IPS-15b (cell line): ENCODE data around the gene FGGY.

Experiments
- H3K27me3 ChIP-seq: one replicate; pipeline ENCODE4 v1.6.1; 2013; ENCODE audit warnings: low read length; ENCODE audit not compliant: control insufficient read depth, insufficient read depth
- H3K36me3 ChIP-seq: one replicate; pipeline ENCODE4 v1.6.1; 2013; ENCODE audit warnings: low read length; ENCODE audit not compliant: control insufficient read depth, insufficient read depth
- H3K4me1 ChIP-seq: one replicate; pipeline ENCODE4 v1.6.1; 2013; ENCODE audit warnings: mild to moderate bottlenecking, low read length; ENCODE audit not compliant: control insufficient read depth, insufficient read depth
- H3K4me3 ChIP-seq: one replicate; pipeline ENCODE4 v1.5.1; 2013; ENCODE audit warnings: low read depth, low read length
- H3K9ac ChIP-seq: one replicate; pipeline ENCODE4 v1.6.1; 2013; ENCODE audit warnings: low read depth, mild to moderate bottlenecking, low read length
- H3K9me3 ChIP-seq: one replicate; pipeline ENCODE4 v1.6.1; 2013; ENCODE audit warnings: mild to moderate bottlenecking, low read length; ENCODE audit not compliant: control insufficient read depth, insufficient read depth

Gene FGGY

GRCh38 chr1:59474496-59474895 is 177.6 kb downstream of the FGGY start:
- Histone ChIP-seq H3K4me3 (no peak overlapping the region), H3K9me3 (no peaks in the 10 kb centered on the region), H3K4me1 (no peaks in the 10 kb centered on the region), H3K9ac (no peak overlapping the region), H3K27me3 (no peaks in the 10 kb centered on the region), H3K36me3 (no peaks in the 10 kb centered on the region)

GRCh38 chr1:59475737-59476136 is 178.8 kb downstream of the FGGY start:
- H3K9ac ChIP-seq: no peak overlapping the region

GRCh38 chr1:59477286-59477685 is 180.4 kb downstream of the FGGY start:
- no peak overlapping the region for H3K4me3 ChIP-seq
- no peak overlapping the region for H3K9ac ChIP-seq
- H3K27me3 ChIP-seq: no peaks in the 10 kb centered on the region
- no peaks in the 10 kb centered on the region for H3K9me3 ChIP-seq
- no peaks in the 10 kb centered on the region for H3K4me1 ChIP-seq
- no peaks in the 10 kb centered on the region for H3K36me3 ChIP-seq

More at GRCh38 chr1:59475737-59476136, 178.8 kb downstream of the FGGY start:
- Histone ChIP-seq H3K9me3 (no peaks in the 10 kb centered on the region), H3K36me3 (no peaks in the 10 kb centered on the region), H3K4me3 (no peak overlapping the region), H3K4me1 (no peaks in the 10 kb centered on the region), H3K27me3 (no peaks in the 10 kb centered on the region)

- H3K9me3 ChIP-seq: no peaks in the 10 kb centered on the region
- H3K36me3 ChIP-seq: no peaks in the 10 kb centered on the region
- no peaks in the 10 kb centered on the region for H3K27me3 ChIP-seq
- H3K4me1 ChIP-seq: no peaks in the 10 kb centered on the region
- H3K9ac ChIP-seq: no peak overlapping the region
- H3K4me3 ChIP-seq: no peak overlapping the region
Observed at GRCh38 chr1:59477867-59478266, 181.0 kb downstream of the FGGY start.

GRCh38 chr1:59478822-59479221 is 181.9 kb downstream of the FGGY start:
- H3K9me3 ChIP-seq: no peaks in the 10 kb centered on the region
- H3K27me3 ChIP-seq: no peaks in the 10 kb centered on the region
- no peaks in the 10 kb centered on the region for H3K36me3 ChIP-seq
- H3K9ac ChIP-seq: no peak overlapping the region
- no peak overlapping the region for H3K4me3 ChIP-seq
- H3K4me1 ChIP-seq: no peaks in the 10 kb centered on the region

GRCh38 chr1:59480188-59480888 is 183.4 kb downstream of the FGGY start:
- Histone ChIP-seq H3K9ac (no peak overlapping the region), H3K4me3 (no peak overlapping the region), H3K27me3 (no peaks in the 10 kb centered on the region)

GRCh38 chr1:59481881-59482505 is 185.1 kb downstream of the FGGY start:
- no peaks in the 10 kb centered on the region for H3K9me3 ChIP-seq
- no peak overlapping the region for H3K4me3 ChIP-seq
- H3K4me1 ChIP-seq: no peaks in the 10 kb centered on the region
- H3K36me3 ChIP-seq: no peaks in the 10 kb centered on the region
- no peak overlapping the region for H3K9ac ChIP-seq
- H3K27me3 ChIP-seq: no peaks in the 10 kb centered on the region

More at GRCh38 chr1:59480188-59480888, 183.4 kb downstream of the FGGY start:
- no peaks in the 10 kb centered on the region for H3K36me3 ChIP-seq
- H3K4me1 ChIP-seq: no peaks in the 10 kb centered on the region
- no peaks in the 10 kb centered on the region for H3K9me3 ChIP-seq

GRCh38 chr1:59482986-59483385 is 186.1 kb downstream of the FGGY start:
- H3K4me3 ChIP-seq: no peak overlapping the region
- no peaks in the 10 kb centered on the region for H3K36me3 ChIP-seq
- H3K9me3 ChIP-seq: no peaks in the 10 kb centered on the region
- no peak overlapping the region for H3K9ac ChIP-seq
- H3K4me1 ChIP-seq: no peaks in the 10 kb centered on the region
- H3K27me3 ChIP-seq: no peaks in the 10 kb centered on the region

GRCh38 chr1:59484096-59484495 is 187.2 kb downstream of the FGGY start:
- Histone ChIP-seq H3K4me3 (no peak overlapping the region), H3K36me3 (no peaks in the 10 kb centered on the region), H3K4me1 (no peaks in the 10 kb centered on the region), H3K9ac (no peak overlapping the region), H3K9me3 (no peaks in the 10 kb centered on the region), H3K27me3 (no peaks in the 10 kb centered on the region)

GRCh38 chr1:59485171-59485570 is 188.3 kb downstream of the FGGY start:
- Histone ChIP-seq H3K36me3 (no peaks in the 10 kb centered on the region), H3K4me3 (no peak overlapping the region), H3K9me3 (no peaks in the 10 kb centered on the region), H3K27me3 (no peaks in the 10 kb centered on the region), H3K9ac (no peak overlapping the region), H3K4me1 (no peaks in the 10 kb centered on the region)

GRCh38 chr1:59485949-59486348 is 189.1 kb downstream of the FGGY start:
- Histone ChIP-seq H3K9me3 (no peaks in the 10 kb centered on the region), H3K27me3 (no peaks in the 10 kb centered on the region), H3K4me1 (no peaks in the 10 kb centered on the region), H3K4me3 (no peak overlapping the region), H3K36me3 (no peaks in the 10 kb centered on the region), H3K9ac (no peak overlapping the region)

- Histone ChIP-seq H3K4me3 (no peak overlapping the region), H3K36me3 (no peaks in the 10 kb centered on the region), H3K4me1 (no peaks in the 10 kb centered on the region), H3K9ac (no peak overlapping the region), H3K27me3 (no peaks in the 10 kb centered on the region), H3K9me3 (no peaks in the 10 kb centered on the region)
Observed at GRCh38 chr1:59486615-59487014, 189.7 kb downstream of the FGGY start.
